ENCODE data around the gene TECPR2.

TECPR2 gene

GRCh38 chr14:102356280-102356679 lies 6.5 kb upstream of the TECPR2 start:
- TF ChIP-seq GABPA (IDR thresholded peaks at IDR 0.05; ENCODE audit: low read depth) = no peak
- no peak for TF ChIP-seq SPI1 (IDR thresholded peaks at IDR 0.05; ENCODE audit: borderline replicate concordance, low read depth)
- TF ChIP-seq CTCF (IDR thresholded peaks at IDR 0.05; ENCODE audit: insufficient read depth, low read length) = no peak
- no peak for TF ChIP-seq REST (IDR thresholded peaks at IDR 0.05; ENCODE audit: insufficient replicate concordance, low read depth)
- no peak for TF ChIP-seq POLR2AphosphoS5 (IDR thresholded peaks at IDR 0.05; ENCODE audit: low read depth)
- Histone ChIP-seq H3K4me3 (replicated peaks; ENCODE audit: insufficient read depth, low read length) (no peak overlapping the region), H3K27ac (replicated peaks) (no peak overlapping the region), H3K27me3 (ENCODE audit: insufficient read depth, poor library complexity, severe bottlenecking) (no peaks in the 10 kb centered on the region)
- no peak for DNase-seq (ENCODE audit: low read depth in 1 of 2, low spot score in 1 of 2)

GRCh38 chr14:102359341-102359740 lies 3.4 kb upstream of the TECPR2 start:
- no peaks in the 10 kb centered on the region for H3K27me3 ChIP-seq (ENCODE audit: insufficient read depth, poor library complexity, severe bottlenecking)

GRCh38 chr14:102360388-102360787 lies 2.4 kb upstream of the TECPR2 start:
- H3K27ac ChIP-seq (replicated peaks) = no peak overlapping the region
- no peak for TF ChIP-seq POLR2AphosphoS5 (IDR thresholded peaks at IDR 0.05; ENCODE audit: low read depth)
- no peak for TF ChIP-seq REST (IDR thresholded peaks at IDR 0.05; ENCODE audit: insufficient replicate concordance, low read depth)

More at GRCh38 chr14:102359341-102359740, 3.4 kb upstream of the TECPR2 start:
- Histone ChIP-seq H3K27ac (replicated peaks) (no peak overlapping the region), H3K4me3 (replicated peaks; ENCODE audit: insufficient read depth, low read length) (no peak overlapping the region)
- no peak for DNase-seq (ENCODE audit: low read depth in 1 of 2, low spot score in 1 of 2)
- no peak for TF ChIP-seq SPI1 (IDR thresholded peaks at IDR 0.05; ENCODE audit: borderline replicate concordance, low read depth)
- no peak for TF ChIP-seq REST (IDR thresholded peaks at IDR 0.05; ENCODE audit: insufficient replicate concordance, low read depth)
- no peak for TF ChIP-seq POLR2AphosphoS5 (IDR thresholded peaks at IDR 0.05; ENCODE audit: low read depth)
- no peak for TF ChIP-seq CTCF (IDR thresholded peaks at IDR 0.05; ENCODE audit: insufficient read depth, low read length)
- no peak for TF ChIP-seq GABPA (IDR thresholded peaks at IDR 0.05; ENCODE audit: low read depth)

GRCh38 chr14:102362084-102362483 lies 657 bp upstream of the TECPR2 start:
- TF ChIP-seq REST (IDR thresholded peaks at IDR 0.05; ENCODE audit: insufficient replicate concordance, low read depth) (no peak), CTCF (IDR thresholded peaks at IDR 0.05; ENCODE audit: insufficient read depth, low read length) (no peak), POLR2AphosphoS5 (IDR thresholded peaks at IDR 0.05; ENCODE audit: low read depth) (no peak), SPI1 (IDR thresholded peaks at IDR 0.05; ENCODE audit: borderline replicate concordance, low read depth) (no peak), GABPA (IDR thresholded peaks at IDR 0.05; ENCODE audit: low read depth) (no peak)
- Histone ChIP-seq H3K27ac (replicated peaks) (peak overlapping the region; percentile 80), H3K27me3 (ENCODE audit: insufficient read depth, poor library complexity, severe bottlenecking) (no peaks in the 10 kb centered on the region), H3K4me3 (replicated peaks; ENCODE audit: insufficient read depth, low read length) (peak overlapping the region; percentile 84)
- no peak for DNase-seq (ENCODE audit: low read depth in 1 of 2, low spot score in 1 of 2)

More at GRCh38 chr14:102360388-102360787, 2.4 kb upstream of the TECPR2 start:
- Histone ChIP-seq H3K4me3 (replicated peaks; ENCODE audit: insufficient read depth, low read length) (no peak overlapping the region), H3K27me3 (ENCODE audit: insufficient read depth, poor library complexity, severe bottlenecking) (no peaks in the 10 kb centered on the region)
- DNase-seq (ENCODE audit: low read depth in 1 of 2, low spot score in 1 of 2) = no peak
